KG1 (cell line): ENCODE results near the gene SUMO3.

Source experiments
- DNase-seq: peaks from one replicate; lab custom pipeline; 2025; lab: John Stamatoyannopoulos, UW

SUMO3 gene

GRCh38 chr21:44817914-44818639 lies at the start of gene SUMO3:
TSS of gene SUMO3 (minus strand) at chr21:44818062. CDS start at chr21:44817968, 94 bp downstream.
- DNase-seq: peak; percentile 56

GRCh38 chr21:44867464-44867863 lies 49.6 kb upstream of the SUMO3 start:
- DNase-seq: no peak

GRCh38 chr21:44866780-44867179 lies 48.9 kb upstream of the SUMO3 start:
- no peak for DNase-seq

GRCh38 chr21:44865561-44866280 lies 47.9 kb upstream of the SUMO3 start:
- no peak for DNase-seq

GRCh38 chr21:44862869-44863685 lies 45.2 kb upstream of the SUMO3 start:
- DNase-seq: no peak

GRCh38 chr21:44858791-44859190 lies 40.9 kb upstream of the SUMO3 start:
- no peak for DNase-seq

- no peak for DNase-seq
Observed at GRCh38 chr21:44858291-44858690, 40.4 kb upstream of the SUMO3 start.

- no peak for DNase-seq
Observed at GRCh38 chr21:44857127-44857892, 39.4 kb upstream of the SUMO3 start.

GRCh38 chr21:44856131-44856530 lies 38.3 kb upstream of the SUMO3 start:
- DNase-seq: no peak

GRCh38 chr21:44855572-44855971 lies 37.7 kb upstream of the SUMO3 start:
- DNase-seq: no peak

- peak; percentile 41 for DNase-seq
Observed at GRCh38 chr21:44854664-44855446, 37.0 kb upstream of the SUMO3 start.

- no peak for DNase-seq
Observed at GRCh38 chr21:44854391-44854663, 36.5 kb upstream of the SUMO3 start.

GRCh38 chr21:44853601-44854390 lies 35.9 kb upstream of the SUMO3 start:
- DNase-seq: no peak

- no peak for DNase-seq
Observed at GRCh38 chr21:44850905-44851657, 33.2 kb upstream of the SUMO3 start.

- no peak for DNase-seq
Observed at GRCh38 chr21:44850208-44850800, 32.4 kb upstream of the SUMO3 start.

GRCh38 chr21:44849616-44850130 lies 31.8 kb upstream of the SUMO3 start:
- DNase-seq: no peak

GRCh38 chr21:44848821-44849521 lies 31.1 kb upstream of the SUMO3 start:
- DNase-seq: no peak

GRCh38 chr21:44847261-44848056 lies 29.6 kb upstream of the SUMO3 start:
- DNase-seq: no peak
